NT2/D1 (cell line): ENCODE data around the gene ALB.

Experiments used
- YY1 ChIP-seq: IDR thresholded peaks from 2 replicates; pipeline ENCODE4 v1.6.1; 2011; ENCODE audit not compliant: insufficient read length, insufficient read depth
- ZNF274 ChIP-seq: IDR thresholded peaks from 2 replicates; pipeline ENCODE4 v1.6.1; 2011; ENCODE audit warnings: mild to moderate bottlenecking, low read depth, low read length

- TF ChIP-seq YY1 (no peak), ZNF274 (no peak)
Measured at GRCh38 chr4:73409012-73409862, 5.2 kb downstream of the ALB start.
